ENCODE measurements around the gene RIN3.

RIN3 gene

GRCh38 chr14:92579244-92579936 is 65.8 kb downstream of the RIN3 start:
- no peak for DNase-seq

- DNase-seq = no peak
Observed at GRCh38 chr14:92581206-92581605, 67.6 kb downstream of the RIN3 start.

- DNase-seq = no peak
Observed at GRCh38 chr14:92581966-92582566, 68.5 kb downstream of the RIN3 start.

- no peak for DNase-seq
Observed at GRCh38 chr14:92582706-92583452, 69.3 kb downstream of the RIN3 start.

- no peak for DNase-seq
Observed at GRCh38 chr14:92584220-92584619, 70.6 kb downstream of the RIN3 start.

- DNase-seq = no peak
Observed at GRCh38 chr14:92584816-92585215, 71.2 kb downstream of the RIN3 start.

- DNase-seq = no peak
Observed at GRCh38 chr14:92585981-92586937, 72.7 kb downstream of the RIN3 start.

- DNase-seq = no peak
Observed at GRCh38 chr14:92586963-92587699, 73.5 kb downstream of the RIN3 start.

GRCh38 chr14:92587700-92588085 is 74.1 kb downstream of the RIN3 start:
- no peak for DNase-seq

- no peak for DNase-seq
Observed at GRCh38 chr14:92589213-92589852, 75.8 kb downstream of the RIN3 start.

- no peak for DNase-seq
Observed at GRCh38 chr14:92590176-92590575, 76.6 kb downstream of the RIN3 start.

- DNase-seq = no peak
Observed at GRCh38 chr14:92590941-92591340, 77.4 kb downstream of the RIN3 start.

- DNase-seq = no peak
Observed at GRCh38 chr14:92591346-92591745, 77.8 kb downstream of the RIN3 start.

GRCh38 chr14:92595267-92595666 is 81.7 kb downstream of the RIN3 start:
- DNase-seq = no peak

GRCh38 chr14:92596331-92596907 is 82.8 kb downstream of the RIN3 start:
- no peak for DNase-seq

GRCh38 chr14:92597906-92598905 is 84.6 kb downstream of the RIN3 start:
- DNase-seq = no peak

- no peak for DNase-seq
Observed at GRCh38 chr14:92599811-92600210, 86.2 kb downstream of the RIN3 start.

GRCh38 chr14:92600318-92601053 is 86.9 kb downstream of the RIN3 start:
- DNase-seq = no peak

GRCh38 chr14:92601131-92601710 is 87.6 kb downstream of the RIN3 start:
- no peak for DNase-seq
